ENCODE results near the gene XYLT2. TPM values are rescaled to one million over a fixed set of nuclear protein-coding genes. Genes with fewer than 3 reads are reported as not detected.

Gene XYLT2
- total and polyA plus RNA-seq, 2 of the 8 experiments (the other 6 are each of a cell fraction or from before 2014, with no cell fraction given): 28.0 to 29.9 TPM

GRCh38 chr17:50304781-50305404 is 41.0 kb upstream of the XYLT2 start:
- no peak overlapping the region for H2BK20ac ChIP-seq (ENCODE audit: low read length)
- no peak overlapping the region for H2BK120ac ChIP-seq (replicated peaks; ENCODE audit: low read depth, low read length)
- no peak overlapping the region for H2BK12ac ChIP-seq (ENCODE audit: low read depth, low read length)
- no peaks in the 10 kb centered on the region for H3K27me3 ChIP-seq (replicated peaks in 1 of 4; ENCODE audit: control insufficient read depth in 3 of 4, extremely low read depth in 1 of 4, insufficient read depth in 3 of 4, low read length in 3 of 4)
- H3K9ac ChIP-seq (replicated peaks in 1 of 4; ENCODE audit: extremely low read depth in 1 of 4, low read depth in 3 of 4, low read length in 3 of 4): no peak overlapping the region
- DNase-seq (ENCODE audit: low read depth in 1 of 2, low spot score in 2 of 2): no peak
- H3K79me1 ChIP-seq (ENCODE audit: low read depth, low read length): no peaks in the 10 kb centered on the region
- no peak overlapping the region for H3K4me2 ChIP-seq (ENCODE audit: insufficient read depth in 1 of 2, low read depth in 2 of 2, low read length in 2 of 2)
- H2BK15ac ChIP-seq (ENCODE audit: low read length): no peak overlapping the region
- no peaks in the 10 kb centered on the region for H3K79me2 ChIP-seq (ENCODE audit: control insufficient read depth in 1 of 2, insufficient read depth in 2 of 2, low read length in 2 of 2)
- no peak overlapping the region for H4K91ac ChIP-seq (replicated peaks; ENCODE audit: insufficient read length, low read length)
- H4K5ac ChIP-seq (ENCODE audit: insufficient read length, low read depth, low read length): no peak overlapping the region
- H3K9me3 ChIP-seq (ENCODE audit: insufficient read depth in 2 of 2, low read depth in 1 of 2, low read length in 1 of 2): no peaks in the 10 kb centered on the region
- H3K36me3 ChIP-seq (ENCODE audit: control insufficient read depth in 2 of 4, insufficient read depth in 4 of 4, low read length in 3 of 4): no peaks in the 10 kb centered on the region
- CTCF ChIA-PET (ENCODE audit: partially characterized antibody): interaction anchor here (0.8 to 20.6 kb wide), 6 partner anchors 8 to 134 kb away, joined by 3 to 299 read pairs (median 6); partner anchors contain the start of genes COL1A1 and SGCA
- H3K56ac ChIP-seq (replicated peaks; ENCODE audit: insufficient read length, low read depth, low read length): no peak overlapping the region
- H3K23ac ChIP-seq (ENCODE audit: insufficient read length): no peak overlapping the region
- FAIRE-seq: no peak
- POLR2A ChIA-PET (ENCODE audit: partially characterized antibody): interaction anchor here (0.5 to 0.7 kb wide), 2 partner anchors 22 to 103 kb away, joined by 3 read pairs; no protein-coding TSS in a partner anchor
- H2BK5ac ChIP-seq (ENCODE audit: low read depth, low read length): no peak overlapping the region
- peaks cover 2% of the 10 kb centered on the region; the same call in 1 of the 2 replicates for H3K23me2 ChIP-seq (ENCODE audit: low read depth, low read length)
- H3K4me1 ChIP-seq (replicated peaks in 1 of 4; ENCODE audit: control insufficient read depth in 3 of 4, insufficient read depth in 4 of 4, low read length in 3 of 4): peaks cover 0 to 7% (median 3%) of the 10 kb centered on the region in 4 experiments; a peak in 4 of 7 replicates
- 71% methylated on average over 7 of the region's 7 CpGs; no CpG with 5 or more reads in 1 of the 2 experiments for WGBS, 2 experiments (ENCODE audit: extremely low coverage in 1 of 2, insufficient coverage in 1 of 2, insufficient read length in 1 of 2, insufficient replicate concordance in 2 of 2, low coverage in 1 of 2, low lambda C conversion rate in 2 of 2, missing lambda C conversion rate in 1 of 2)
- H3K4me3 ChIP-seq (ENCODE audit: extremely low read depth in 1 of 4, insufficient read depth in 2 of 4, low read depth in 3 of 4, low read length in 4 of 4): no peak overlapping the region
- H3K27ac ChIP-seq (ENCODE audit: low read depth, low read length): no peak overlapping the region
- no peak overlapping the region for H4K8ac ChIP-seq (ENCODE audit: extremely low read depth, insufficient read depth, low read length)
- H3K18ac ChIP-seq (ENCODE audit: extremely low read depth, low read length): no peak overlapping the region
- H4K20me1 ChIP-seq (replicated peaks in 1 of 2; ENCODE audit: control insufficient read depth in 1 of 2, insufficient read depth in 2 of 2, low read length in 2 of 2): no peaks in the 10 kb centered on the region
- no peak overlapping the region for H3K14ac ChIP-seq (ENCODE audit: insufficient read length)
- no peak overlapping the region for H3K4ac ChIP-seq (replicated peaks; ENCODE audit: insufficient read length, low read depth, low read length)
- no peak overlapping the region for H2AK5ac ChIP-seq (ENCODE audit: low read depth, low read length)
- 0 out of 2 replicates have a peak overlapping the region, but pooled peaks have one; percentile 35 for H2AFZ ChIP-seq (ENCODE audit: low read length)
- TF ChIP-seq RBBP5 (IDR thresholded peaks at IDR 0.05; ENCODE audit: borderline replicate concordance, low read depth, low read length): no peak
- TF ChIP-seq JUND (IDR thresholded peaks at IDR 0.05; ENCODE audit: low read length): no peak
- no peak for TF ChIP-seq EP300 (IDR thresholded peaks at IDR 0.05; ENCODE audit: borderline replicate concordance in 1 of 2, low read depth in 2 of 2, low read length in 2 of 2)
- TF ChIP-seq TBP (IDR thresholded peaks at IDR 0.05; ENCODE audit: low read depth, low read length): no peak
- no peak for TF ChIP-seq ZNF274 (IDR thresholded peaks at IDR 0.05; ENCODE audit: borderline replicate concordance, extremely low read depth, low read length)
- no peak for TF ChIP-seq KDM1A (IDR thresholded peaks at IDR 0.05; ENCODE audit: borderline replicate concordance, low read length)
- no peak for TF ChIP-seq SIX5 (IDR thresholded peaks at IDR 0.05; ENCODE audit: low read depth, low read length)
- no peak for TF ChIP-seq CTCF (IDR thresholded peaks at IDR 0.05; ENCODE audit: control extremely low read depth in 1 of 3, insufficient read depth in 1 of 3, low read depth in 1 of 3, low read length in 3 of 3)
